Measurements from ENCODE around the gene TCHP.
A peak's percentile ranks its signal among the peaks of the same experiment; 100 is the strongest.

TCHP gene

GRCh38 chr12:109934026-109934425 lies 34.0 kb downstream of the TCHP start:
- DNase-seq (ENCODE audit: low spot score): no peak

GRCh38 chr12:109937371-109937770 lies 37.3 kb downstream of the TCHP start:
- no peak for DNase-seq (ENCODE audit: low spot score)

- no peak for DNase-seq (ENCODE audit: low spot score)
Observed at GRCh38 chr12:109938947-109939346, 38.9 kb downstream of the TCHP start.

- DNase-seq (ENCODE audit: low spot score): no peak
Observed at GRCh38 chr12:109939504-109939903, 39.4 kb downstream of the TCHP start.

GRCh38 chr12:109940339-109940923 lies 40.4 kb downstream of the TCHP start:
- no peak for DNase-seq (ENCODE audit: low spot score)

GRCh38 chr12:109943811-109944210 lies 43.7 kb downstream of the TCHP start:
- DNase-seq (ENCODE audit: low spot score): no peak

GRCh38 chr12:109944561-109945359 lies 44.7 kb downstream of the TCHP start:
- no peak for DNase-seq (ENCODE audit: low spot score)

GRCh38 chr12:109946505-109946904 lies 46.4 kb downstream of the TCHP start:
- no peak for DNase-seq (ENCODE audit: low spot score)

- DNase-seq (ENCODE audit: low spot score): no peak
Observed at GRCh38 chr12:109946913-109947312, 46.8 kb downstream of the TCHP start.

GRCh38 chr12:109947521-109947920 lies 47.4 kb downstream of the TCHP start:
- no peak for DNase-seq (ENCODE audit: low spot score)

- DNase-seq (ENCODE audit: low spot score): no peak
Observed at GRCh38 chr12:109948368-109948767, 48.3 kb downstream of the TCHP start.

- DNase-seq (ENCODE audit: low spot score): no peak
Observed at GRCh38 chr12:109949089-109949488, 49.0 kb downstream of the TCHP start.

GRCh38 chr12:109950625-109951024 lies 50.6 kb downstream of the TCHP start:
- no peak for DNase-seq (ENCODE audit: low spot score)

- DNase-seq (ENCODE audit: low spot score): no peak
Observed at GRCh38 chr12:109951136-109951535, 51.1 kb downstream of the TCHP start.

- DNase-seq (ENCODE audit: low spot score): no peak
Observed at GRCh38 chr12:109951751-109952150, 51.7 kb downstream of the TCHP start.

- peak; percentile 76 for DNase-seq (ENCODE audit: low spot score)
Observed at GRCh38 chr12:109952160-109952858, 52.2 kb downstream of the TCHP start.

- no peak for DNase-seq (ENCODE audit: low spot score)
Observed at GRCh38 chr12:109952873-109953272, 52.8 kb downstream of the TCHP start.

GRCh38 chr12:109953656-109954055 lies 53.6 kb downstream of the TCHP start:
- no peak for DNase-seq (ENCODE audit: low spot score)

GRCh38 chr12:109958374-109958773 lies 58.3 kb downstream of the TCHP start:
- DNase-seq (ENCODE audit: low spot score): no peak

- DNase-seq (ENCODE audit: low spot score): no peak
Observed at GRCh38 chr12:109959411-109960093, 59.5 kb downstream of the TCHP start.

- DNase-seq (ENCODE audit: low spot score): no peak
Observed at GRCh38 chr12:109961201-109961600, 61.1 kb downstream of the TCHP start.

GRCh38 chr12:109961612-109962011 lies 61.5 kb downstream of the TCHP start:
- DNase-seq (ENCODE audit: low spot score): no peak

GRCh38 chr12:109962398-109962797 lies 62.3 kb downstream of the TCHP start:
- DNase-seq (ENCODE audit: low spot score): no peak

Data from germinal center (tissue), 1 donor.